Measurements from ENCODE around the gene FLNB. TPM values are rescaled to one million over a fixed set of nuclear protein-coding genes. Genes with fewer than 3 reads are reported as not detected.

The FLNB gene
- polyA plus RNA-seq, 3 donors = 168 to 173 (median 169) TPM

DNA sequence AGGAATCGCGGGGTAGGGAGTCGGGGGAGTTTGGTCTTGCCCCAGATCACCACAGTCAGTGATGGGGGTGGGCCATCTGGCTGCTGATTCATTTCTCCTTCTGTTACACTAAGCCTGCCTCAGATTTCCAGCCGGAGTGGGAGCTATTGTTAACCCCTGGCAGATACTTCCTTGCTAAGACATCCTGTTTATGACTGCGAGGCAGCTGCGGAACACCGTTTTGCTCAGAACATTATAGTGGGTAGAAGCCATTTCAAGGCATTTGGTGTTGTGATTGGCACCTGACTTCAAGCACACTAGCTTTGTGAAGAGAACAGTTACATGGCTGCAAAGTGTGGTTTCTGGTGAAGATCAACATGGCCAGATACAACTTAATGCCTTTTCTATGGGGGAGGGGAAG lies 73.8 kb downstream of the FLNB start:
- peak in 1 of 11 donors; percentile 30 for DNase-seq (ENCODE audit: extremely low read depth in 1 of 11, low read depth in 9 of 11, low spot score in 4 of 11)

DNA sequence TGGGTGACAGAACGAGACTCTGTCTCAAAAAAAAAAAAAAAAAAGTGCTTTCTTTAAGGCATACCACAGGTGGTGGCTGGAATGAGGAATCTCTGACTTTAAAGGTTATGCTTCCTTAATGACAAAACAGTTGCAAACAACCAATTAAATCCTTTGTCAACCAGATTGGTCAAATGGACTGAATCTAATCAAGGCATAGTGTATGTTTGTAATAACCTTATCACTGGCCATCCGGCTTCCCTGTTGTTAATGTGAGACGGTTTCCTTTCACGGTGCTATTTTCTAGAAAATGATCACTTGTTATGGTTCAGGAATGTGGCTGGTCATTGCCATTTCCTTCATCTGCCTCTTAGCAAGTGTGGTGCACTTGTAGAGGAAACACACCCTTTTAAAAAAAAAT lies 75.9 kb downstream of the FLNB start:
- no peak for DNase-seq (ENCODE audit: extremely low read depth in 1 of 11, low read depth in 9 of 11, low spot score in 4 of 11)

DNA sequence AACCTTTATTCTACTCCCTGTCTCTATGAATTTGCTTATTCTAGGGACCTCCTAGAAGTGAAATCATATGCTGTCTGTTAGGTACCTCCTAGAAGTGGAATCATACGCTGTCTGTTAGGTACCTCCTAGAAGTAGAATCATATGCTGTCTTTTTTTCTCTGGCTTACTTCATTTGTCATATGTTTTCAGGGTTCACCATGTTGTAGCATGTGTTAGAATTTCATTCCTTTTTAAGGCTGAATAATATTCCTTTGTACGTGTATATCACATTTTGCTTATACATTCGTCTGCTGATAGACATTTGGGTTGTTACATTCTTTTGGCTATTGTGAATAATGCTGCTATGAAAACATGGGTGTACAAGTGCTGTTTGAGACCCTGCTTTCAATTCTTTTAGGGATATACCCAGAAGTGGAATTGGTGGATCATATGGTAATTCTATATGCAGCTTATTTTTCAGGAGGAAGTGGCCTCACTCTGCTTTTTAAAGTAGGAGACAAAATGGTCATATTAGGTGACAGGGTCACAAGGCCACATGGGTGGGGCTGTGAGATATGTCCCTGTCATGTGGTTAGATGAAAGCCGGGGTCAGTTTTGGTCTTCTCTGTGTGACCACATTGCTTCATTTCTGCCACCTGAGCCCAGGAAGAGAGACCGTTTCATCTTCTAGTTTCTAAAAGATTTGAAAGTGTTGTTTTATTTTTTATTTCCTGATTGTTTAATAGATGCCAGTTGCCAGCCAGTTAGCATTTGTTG lies 76.7 kb downstream of the FLNB start:
- no peak for DNase-seq (ENCODE audit: extremely low read depth in 1 of 11, low read depth in 9 of 11, low spot score in 4 of 11)

DNA sequence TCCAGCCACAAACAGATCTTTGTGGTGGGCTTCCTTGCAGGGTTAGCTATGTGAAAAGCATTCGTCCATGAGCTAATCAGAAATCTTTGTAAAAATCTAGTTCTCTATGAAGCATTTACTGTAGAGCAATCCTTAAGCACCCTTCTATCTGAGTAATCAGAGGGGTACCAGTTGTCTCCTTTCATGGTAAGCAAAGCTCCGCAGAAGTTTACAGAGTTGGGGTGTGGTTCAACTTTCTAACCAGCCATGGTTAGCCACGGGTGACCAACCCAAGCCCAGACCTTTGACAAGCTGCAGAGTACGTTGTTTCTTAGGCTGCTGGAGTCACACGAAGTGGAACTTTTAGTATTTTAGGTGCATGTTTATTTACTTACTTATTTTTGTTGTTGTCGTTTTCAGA lies 77.4 kb downstream of the FLNB start:
- DNase-seq (ENCODE audit: extremely low read depth in 1 of 11, low read depth in 9 of 11, low spot score in 4 of 11) = no peak

GRCh38 chr3:58088501-58088900 lies 80.3 kb downstream of the FLNB start:
- no peak for DNase-seq (ENCODE audit: extremely low read depth in 1 of 11, low read depth in 9 of 11, low spot score in 4 of 11)

DNA sequence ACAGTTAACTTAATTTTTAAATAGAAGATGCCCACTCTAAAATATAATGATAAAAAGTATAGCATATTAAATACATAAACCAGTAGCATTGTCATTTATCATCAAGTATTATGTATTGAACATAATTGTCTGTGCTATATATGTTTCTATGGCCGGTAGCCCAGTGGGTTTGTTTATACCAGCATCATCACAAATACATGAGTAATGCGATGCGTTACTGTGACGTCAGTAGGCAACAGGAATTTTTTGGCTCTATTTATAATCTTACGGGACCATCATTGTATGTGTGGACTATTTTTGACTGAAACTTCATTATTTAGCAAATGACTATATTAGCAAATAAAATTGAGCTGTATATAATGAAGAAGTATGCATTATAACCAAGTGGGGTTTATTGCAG lies 82.1 kb downstream of the FLNB start:
- no peak for DNase-seq (ENCODE audit: extremely low read depth in 1 of 11, low read depth in 9 of 11, low spot score in 4 of 11)

DNA sequence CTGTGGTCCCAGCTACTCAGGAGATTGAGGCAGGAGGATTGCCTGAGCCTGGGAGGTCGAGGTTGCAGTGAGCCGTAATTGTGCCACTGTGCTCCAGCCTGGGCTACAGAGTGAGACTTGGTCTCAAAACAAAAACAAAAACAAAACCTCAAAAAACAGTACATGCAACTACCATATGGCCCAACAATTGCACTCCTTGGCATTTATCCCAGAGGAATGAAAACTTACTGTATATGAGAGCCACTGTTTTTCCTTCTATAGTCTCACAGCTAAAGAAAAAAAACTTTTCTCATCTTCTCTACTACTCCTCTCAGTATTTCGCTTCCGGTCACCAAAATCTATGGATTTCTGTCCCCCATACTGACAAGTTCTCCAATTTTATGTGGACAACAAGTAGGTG lies 84.3 kb downstream of the FLNB start:
- no peak for DNase-seq (ENCODE audit: extremely low read depth in 1 of 11, low read depth in 9 of 11, low spot score in 4 of 11)

DNA sequence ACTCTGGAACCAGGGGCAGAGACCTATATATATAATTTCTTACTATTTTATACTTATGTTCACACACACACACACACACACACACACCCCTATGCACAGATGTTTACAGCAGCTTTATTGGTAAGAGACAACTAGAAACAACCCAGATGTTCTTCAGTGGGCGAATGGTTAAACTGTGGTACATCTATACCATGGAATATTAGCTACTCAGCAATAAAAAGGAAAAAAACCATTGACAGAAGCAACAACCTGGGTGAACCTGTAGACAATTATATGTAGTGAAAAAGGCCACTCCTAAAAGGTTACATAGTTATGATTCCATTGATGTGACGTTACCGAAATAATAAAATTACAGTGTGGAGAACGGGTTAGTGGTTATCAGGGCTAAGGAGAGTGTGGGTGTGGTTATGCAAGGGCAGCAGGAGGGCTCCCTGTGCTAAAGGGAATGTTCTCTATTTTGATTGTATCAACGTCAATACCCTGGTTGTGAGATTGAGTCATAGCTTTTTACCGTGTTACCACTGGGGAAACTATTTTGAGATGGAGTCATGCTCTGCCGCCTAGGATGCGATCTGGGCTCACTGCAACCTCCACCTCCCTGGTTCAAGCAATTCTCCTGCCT lies 85.5 kb downstream of the FLNB start:
- DNase-seq (ENCODE audit: extremely low read depth in 1 of 11, low read depth in 9 of 11, low spot score in 4 of 11) = no peak

DNA sequence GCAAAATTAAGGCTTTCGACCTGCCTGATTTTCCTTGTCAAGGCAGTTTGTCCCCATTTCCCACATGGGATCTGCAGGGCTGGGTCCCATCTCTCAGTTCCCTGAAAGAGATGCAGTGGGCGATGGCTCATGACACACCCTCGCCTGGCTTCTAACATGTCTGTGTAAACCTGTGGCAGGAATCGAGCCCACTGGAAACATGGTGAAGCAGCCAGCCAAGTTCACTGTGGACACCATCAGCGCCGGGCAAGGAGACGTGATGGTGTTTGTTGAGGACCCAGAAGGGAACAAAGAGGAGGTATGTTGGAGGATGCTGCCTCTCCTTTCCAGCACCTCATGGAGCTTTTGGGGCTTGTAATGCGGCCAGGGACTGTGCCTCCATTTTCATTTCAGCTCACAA lies 86.4 kb downstream of the FLNB start:
- no peak for DNase-seq (ENCODE audit: extremely low read depth in 1 of 11, low read depth in 9 of 11, low spot score in 4 of 11)

GRCh38 chr3:58095603-58096138 lies 87.4 kb downstream of the FLNB start:
- no peak for DNase-seq (ENCODE audit: extremely low read depth in 1 of 11, low read depth in 9 of 11, low spot score in 4 of 11)

- no peak for DNase-seq (ENCODE audit: extremely low read depth in 1 of 11, low read depth in 9 of 11, low spot score in 4 of 11)
Measured at GRCh38 chr3:58098531-58098930, 90.3 kb downstream of the FLNB start.

DNA sequence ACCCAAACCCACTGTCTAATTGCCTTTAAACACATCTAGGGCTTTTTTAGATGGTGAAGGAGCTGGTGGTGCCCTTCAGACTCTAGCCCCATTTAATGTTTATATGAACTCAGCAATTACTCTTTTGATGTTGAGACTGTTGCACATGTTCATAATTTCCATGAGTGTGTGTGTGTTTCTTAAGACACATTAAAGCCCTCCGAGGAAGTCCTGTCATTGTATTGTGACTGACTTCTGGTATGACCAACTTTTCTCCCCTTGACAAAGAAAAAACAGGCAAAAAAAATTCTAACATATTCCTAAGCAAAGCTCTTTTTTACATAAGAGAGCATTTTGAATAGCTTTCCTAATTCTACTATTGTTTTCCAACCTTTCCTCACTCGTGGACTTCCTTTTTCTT lies 91.6 kb downstream of the FLNB start:
- DNase-seq (ENCODE audit: extremely low read depth in 1 of 11, low read depth in 9 of 11, low spot score in 4 of 11) = no peak

GRCh38 chr3:58101499-58102389 lies 93.5 kb downstream of the FLNB start:
- DNase-seq (ENCODE audit: extremely low read depth in 1 of 11, low read depth in 9 of 11, low spot score in 4 of 11) = no peak

- DNase-seq (ENCODE audit: extremely low read depth in 1 of 11, low read depth in 9 of 11, low spot score in 4 of 11) = no peak
Measured at GRCh38 chr3:58102390-58102750, 94.1 kb downstream of the FLNB start.

DNA sequence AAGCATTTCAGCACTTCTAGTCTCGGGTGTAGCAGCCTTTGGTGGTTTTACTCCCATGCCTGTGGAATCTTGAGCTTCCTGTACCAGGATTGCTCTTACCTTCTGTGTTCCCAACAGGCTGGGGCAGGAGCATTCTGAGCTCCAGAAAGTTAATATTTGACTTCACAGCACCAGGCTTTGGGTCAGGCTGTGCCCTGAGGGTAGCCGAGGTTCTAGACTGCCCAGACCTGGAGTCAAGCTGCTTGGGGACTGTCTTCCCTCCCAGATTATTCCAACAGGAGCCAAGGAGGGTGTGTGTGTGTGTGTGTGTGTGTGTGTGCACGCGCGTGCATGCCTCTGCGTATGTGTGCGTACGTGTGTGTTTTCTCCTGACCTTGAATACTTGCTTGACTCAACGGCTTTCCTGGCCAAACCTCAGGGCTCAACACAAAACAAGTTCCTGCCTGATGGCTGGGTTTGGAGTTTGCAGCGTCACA lies 94.8 kb downstream of the FLNB start:
- DNase-seq (ENCODE audit: extremely low read depth in 1 of 11, low read depth in 9 of 11, low spot score in 4 of 11) = peak in 2 of 11 donors; percentile 32 to 36

- no peak for DNase-seq (ENCODE audit: extremely low read depth in 1 of 11, low read depth in 9 of 11, low spot score in 4 of 11)
Measured at GRCh38 chr3:58104151-58104550, 95.9 kb downstream of the FLNB start.

DNA sequence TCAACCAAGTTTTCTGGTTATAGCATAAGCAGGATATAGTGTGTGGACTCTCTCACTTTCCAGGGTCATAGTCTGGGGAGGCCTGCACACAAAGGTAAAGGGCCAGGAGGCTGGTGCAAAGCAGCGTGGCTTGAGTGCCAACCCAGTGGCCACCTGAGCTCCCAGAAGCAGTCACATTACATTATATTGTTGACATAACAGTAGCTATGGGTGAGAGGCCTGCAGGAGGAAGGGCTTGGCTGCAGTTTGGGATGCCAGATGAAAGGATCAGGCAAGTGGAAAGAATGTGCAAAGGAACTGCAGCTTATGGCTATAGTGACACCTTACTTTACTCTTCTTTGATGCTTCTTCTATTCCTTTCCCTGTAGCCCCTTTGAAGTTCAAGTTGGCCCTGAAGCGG lies 96.5 kb downstream of the FLNB start:
- DNase-seq (ENCODE audit: extremely low read depth in 1 of 11, low read depth in 9 of 11, low spot score in 4 of 11) = no peak

GRCh38 chr3:58105196-58105595 lies 97.0 kb downstream of the FLNB start:
- no peak for DNase-seq (ENCODE audit: extremely low read depth in 1 of 11, low read depth in 9 of 11, low spot score in 4 of 11)

GRCh38 chr3:58106061-58106460 lies 97.8 kb downstream of the FLNB start:
- no peak for DNase-seq (ENCODE audit: extremely low read depth in 1 of 11, low read depth in 9 of 11, low spot score in 4 of 11)

DNA sequence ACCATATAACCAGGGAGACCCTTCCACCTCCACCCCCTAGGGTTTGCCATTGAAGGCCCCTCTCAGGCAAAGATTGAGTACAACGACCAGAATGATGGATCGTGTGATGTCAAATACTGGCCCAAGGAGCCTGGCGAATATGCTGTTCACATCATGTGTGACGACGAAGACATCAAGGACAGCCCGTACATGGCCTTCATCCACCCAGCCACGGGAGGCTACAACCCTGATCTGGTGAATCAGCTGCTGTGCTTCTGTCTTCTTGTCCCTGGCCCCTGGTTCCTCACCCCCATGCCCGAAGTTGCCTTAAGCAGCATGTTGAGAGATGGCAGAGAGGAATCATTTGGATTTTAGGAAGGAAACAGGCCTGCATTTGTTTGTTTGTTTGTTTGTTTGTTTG lies 98.4 kb downstream of the FLNB start:
- DNase-seq (ENCODE audit: extremely low read depth in 1 of 11, low read depth in 9 of 11, low spot score in 4 of 11) = no peak

All from renal cortex interstitium (tissue), 11 donors.